PFSK-1 (cell line): Measurements from ENCODE around the gene PI4KA.

Experiments
- FOXP2 ChIP-seq: optimal IDR thresholded peaks from 2 replicates; pipeline ENCODE3; 2011; ENCODE audit warnings: borderline replicate concordance, control low read depth, inconsistent platforms; ENCODE audit not compliant: insufficient read depth; ENCODE audit errors: extremely low read length, extremely low read depth
- POLR2AphosphoS5 ChIP-seq: IDR thresholded peaks from 2 replicates; pipeline ENCODE4 v1.6.1; 2012; ENCODE audit warnings: low read depth, mild to moderate bottlenecking, control low read depth, low read length, moderate library complexity
- SIN3A ChIP-seq: IDR thresholded peaks from 2 replicates; pipeline ENCODE4 v1.6.1; 2012; ENCODE audit warnings: mild to moderate bottlenecking, low read length, moderate library complexity, borderline replicate concordance; ENCODE audit not compliant: insufficient read depth
- TAF1 ChIP-seq: IDR thresholded peaks from 2 replicates; pipeline ENCODE4 v1.6.1; 2012; ENCODE audit warnings: low read length, control low read depth, borderline replicate concordance; ENCODE audit not compliant: insufficient read depth
- TF ChIP-seq, protein P1 (sequence below), 2 experiments: IDR thresholded peaks; 2 replicates each; pipeline versions ENCODE4 v1.6.1 to v1.8.0; 2011 to 2012; ENCODE audit warnings: low read depth in 2 of 2, low read length in 2 of 2, control low read depth in 1 of 2, inconsistent platforms in 1 of 2, mild to moderate bottlenecking in 1 of 2, moderate library complexity in 1 of 2; ENCODE audit not compliant: insufficient read depth in 1 of 2

PI4KA gene

DNA sequence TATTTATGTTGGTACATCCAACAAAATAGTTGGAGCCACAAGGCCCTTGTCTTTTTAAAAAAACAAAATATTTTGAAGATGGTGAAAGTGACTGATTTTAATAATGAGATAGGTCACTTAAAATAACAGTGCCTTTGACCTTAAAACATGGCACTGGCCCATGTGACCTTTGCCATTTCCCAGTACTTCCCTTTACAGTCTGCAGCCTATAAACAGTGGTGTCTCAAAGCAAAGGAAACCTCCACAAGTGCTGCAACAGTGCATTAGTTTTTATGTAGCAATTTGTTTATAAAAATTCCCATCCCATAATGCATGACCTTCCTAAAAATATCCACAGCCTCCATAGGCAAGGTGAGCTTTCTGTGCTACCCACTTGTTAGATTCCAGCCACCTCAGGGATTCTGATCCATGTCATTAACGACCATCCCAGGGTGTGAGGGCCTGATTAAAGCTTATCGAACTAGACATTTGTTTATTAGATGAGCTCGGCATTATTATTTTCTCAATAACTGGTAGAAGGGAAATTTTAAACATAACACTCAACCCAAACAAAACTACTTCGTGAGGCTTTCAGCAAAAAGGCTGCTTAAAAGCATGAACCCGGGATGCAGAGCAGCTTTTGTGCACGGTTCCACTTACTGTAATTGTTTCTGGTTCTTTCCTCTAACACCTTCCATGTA is 30.6 kb upstream of the PI4KA start:
- no peak for TF ChIP-seq TAF1
- TF ChIP-seq FOXP2 = no peak
- no peak for TF ChIP-seq SIN3A

DNA sequence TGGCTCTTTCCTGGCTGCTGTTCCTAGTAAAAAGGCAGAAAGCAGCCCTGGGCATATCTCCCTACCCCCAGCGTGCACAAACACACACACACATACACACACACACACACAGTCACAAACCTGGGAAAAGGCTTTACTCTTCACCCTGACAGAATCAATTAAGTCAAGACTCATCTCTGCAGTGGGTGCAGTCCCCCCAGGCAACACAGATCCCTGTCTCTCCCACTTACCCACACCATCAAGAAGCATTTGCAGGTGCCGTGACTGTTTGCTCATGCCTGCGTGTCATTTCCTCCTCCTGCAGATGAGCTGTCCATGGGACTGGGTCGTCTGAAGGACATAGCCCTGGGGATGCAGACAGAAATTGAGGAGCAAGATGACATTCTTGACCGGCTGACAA is 28.8 kb upstream of the PI4KA start:
- TF ChIP-seq, protein P1, sequence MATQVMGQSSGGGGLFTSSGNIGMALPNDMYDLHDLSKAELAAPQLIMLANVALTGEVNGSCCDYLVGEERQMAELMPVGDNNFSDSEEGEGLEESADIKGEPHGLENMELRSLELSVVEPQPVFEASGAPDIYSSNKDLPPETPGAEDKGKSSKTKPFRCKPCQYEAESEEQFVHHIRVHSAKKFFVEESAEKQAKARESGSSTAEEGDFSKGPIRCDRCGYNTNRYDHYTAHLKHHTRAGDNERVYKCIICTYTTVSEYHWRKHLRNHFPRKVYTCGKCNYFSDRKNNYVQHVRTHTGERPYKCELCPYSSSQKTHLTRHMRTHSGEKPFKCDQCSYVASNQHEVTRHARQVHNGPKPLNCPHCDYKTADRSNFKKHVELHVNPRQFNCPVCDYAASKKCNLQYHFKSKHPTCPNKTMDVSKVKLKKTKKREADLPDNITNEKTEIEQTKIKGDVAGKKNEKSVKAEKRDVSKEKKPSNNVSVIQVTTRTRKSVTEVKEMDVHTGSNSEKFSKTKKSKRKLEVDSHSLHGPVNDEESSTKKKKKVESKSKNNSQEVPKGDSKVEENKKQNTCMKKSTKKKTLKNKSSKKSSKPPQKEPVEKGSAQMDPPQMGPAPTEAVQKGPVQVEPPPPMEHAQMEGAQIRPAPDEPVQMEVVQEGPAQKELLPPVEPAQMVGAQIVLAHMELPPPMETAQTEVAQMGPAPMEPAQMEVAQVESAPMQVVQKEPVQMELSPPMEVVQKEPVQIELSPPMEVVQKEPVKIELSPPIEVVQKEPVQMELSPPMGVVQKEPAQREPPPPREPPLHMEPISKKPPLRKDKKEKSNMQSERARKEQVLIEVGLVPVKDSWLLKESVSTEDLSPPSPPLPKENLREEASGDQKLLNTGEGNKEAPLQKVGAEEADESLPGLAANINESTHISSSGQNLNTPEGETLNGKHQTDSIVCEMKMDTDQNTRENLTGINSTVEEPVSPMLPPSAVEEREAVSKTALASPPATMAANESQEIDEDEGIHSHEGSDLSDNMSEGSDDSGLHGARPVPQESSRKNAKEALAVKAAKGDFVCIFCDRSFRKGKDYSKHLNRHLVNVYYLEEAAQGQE (IDR thresholded peaks at IDR 0.05; ENCODE audit: insufficient read depth in 1 of 2, low read depth in 2 of 2, low read length in 2 of 2) = no peak
- TF ChIP-seq POLR2AphosphoS5 (no peak), FOXP2 (no peak)

DNA sequence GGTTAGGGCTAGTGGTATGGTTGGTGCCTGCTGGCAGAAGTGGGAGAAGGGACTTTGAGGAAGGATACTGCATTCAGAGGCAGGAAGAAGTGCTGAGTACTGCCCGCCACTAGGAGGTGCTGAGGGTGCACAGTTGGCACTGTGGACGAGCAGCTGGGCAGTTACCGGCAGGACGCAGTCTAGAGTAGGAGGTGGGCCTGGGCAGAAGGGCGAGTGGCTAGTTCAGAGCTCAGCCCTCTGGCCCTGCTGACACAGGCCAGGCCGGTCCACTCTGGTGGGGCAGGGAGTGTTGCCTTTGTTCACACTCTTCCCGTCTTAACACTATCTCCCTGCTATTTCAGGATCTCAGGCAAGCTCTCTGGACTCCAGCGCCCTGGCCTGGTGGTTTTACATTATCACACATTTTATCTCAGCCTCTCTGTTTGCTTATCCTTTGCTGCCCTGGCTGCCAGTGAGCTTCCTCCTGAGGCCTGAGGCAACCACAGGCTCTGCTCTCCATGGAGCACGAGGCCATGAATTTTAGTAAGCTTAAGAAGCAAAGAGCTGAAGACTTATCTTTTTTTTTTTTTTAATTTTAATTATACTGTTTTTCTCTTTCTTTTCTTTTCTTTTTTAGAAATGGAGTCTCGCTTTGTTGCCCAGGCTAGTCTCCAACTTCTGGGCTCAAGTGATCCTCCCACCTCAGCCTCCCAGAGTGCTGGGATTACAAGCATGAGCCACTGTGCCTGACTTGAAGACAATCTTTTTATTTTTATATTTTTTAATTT is 27.1 kb upstream of the PI4KA start:
- no peak; the same call in 1 of the 2 replicates for TF ChIP-seq SIN3A
- TF ChIP-seq, protein P1 (IDR thresholded peaks at IDR 0.05; ENCODE audit: insufficient read depth in 1 of 2, low read depth in 2 of 2, low read length in 2 of 2) = no peak
- peak; percentile 91 for TF ChIP-seq FOXP2
- no peak for TF ChIP-seq TAF1
- TF ChIP-seq POLR2AphosphoS5 = 0 out of 2 replicates have a peak, but pooled peaks have one; percentile 24

DNA sequence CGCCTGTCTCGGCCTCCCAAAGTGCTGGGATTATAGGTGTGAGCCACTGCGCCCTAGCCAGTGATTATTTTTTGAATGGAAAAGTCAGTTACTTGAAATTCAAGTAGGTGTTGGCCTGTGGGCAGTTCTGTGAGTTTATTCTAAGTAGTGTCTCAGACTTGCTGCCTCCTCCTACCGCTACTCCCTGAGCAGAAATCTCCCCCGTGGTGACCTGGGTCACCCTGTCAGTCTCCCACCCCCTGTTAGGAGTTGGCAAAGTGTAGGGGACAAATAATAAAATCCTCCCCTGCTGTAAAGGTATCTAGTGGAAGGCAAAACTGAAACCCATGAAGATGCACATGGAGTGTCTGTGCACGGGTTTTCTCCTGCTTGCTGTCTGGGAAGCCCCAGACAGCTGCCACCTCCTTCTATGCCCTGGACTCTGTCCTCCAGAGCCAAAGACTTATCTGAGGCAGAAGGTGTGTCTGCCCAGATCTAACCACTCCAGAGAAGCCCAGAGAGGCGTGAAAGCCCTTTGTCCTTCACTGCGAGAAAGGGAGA is 26.5 kb upstream of the PI4KA start:
- TF ChIP-seq FOXP2 (no peak), POLR2AphosphoS5 (no peak), SIN3A (no peak), TAF1 (no peak)
- TF ChIP-seq, protein P1 (IDR thresholded peaks at IDR 0.05; ENCODE audit: insufficient read depth in 1 of 2, low read depth in 2 of 2, low read length in 2 of 2) = no peak

DNA sequence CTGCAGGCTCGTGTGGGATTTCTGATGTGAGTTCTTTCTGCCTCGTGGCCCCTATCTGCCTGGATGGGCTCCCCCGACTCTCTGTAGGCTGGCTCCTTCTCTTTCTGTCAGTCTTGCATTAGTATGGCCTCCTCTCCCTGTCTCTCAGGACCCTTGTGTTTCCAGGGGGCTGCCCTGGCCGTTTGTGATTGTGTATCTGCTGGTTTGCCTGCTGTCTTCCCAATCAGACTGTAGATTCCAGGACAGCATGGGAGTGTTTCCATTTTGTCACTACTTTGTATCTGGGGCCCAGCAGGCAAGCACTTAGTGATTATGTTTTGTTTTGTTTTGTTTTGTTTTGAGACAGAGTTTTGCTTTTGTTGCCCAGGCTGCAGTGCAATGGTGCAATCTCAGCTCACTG is 25.8 kb upstream of the PI4KA start:
- TF ChIP-seq SIN3A (no peak), FOXP2 (no peak), POLR2AphosphoS5 (no peak), TAF1 (no peak)
- TF ChIP-seq, protein P1 (IDR thresholded peaks at IDR 0.05; ENCODE audit: insufficient read depth in 1 of 2, low read depth in 2 of 2, low read length in 2 of 2) = no peak
